H1 (cell line): Measurements from ENCODE around the gene AZGP1.

Experiments
- CHD2 ChIP-seq: IDR thresholded peaks from 2 replicates; pipeline ENCODE4 v1.6.1; 2012; ENCODE audit warnings: low read length, improper control_type of control experiment
- CTCF ChIP-seq, 3 experiments: IDR thresholded peaks; 1 replicate in 2 of 3; 2 replicates in 1 of 3; pipeline versions ENCODE4 v1.5.1 to v1.6.1; 2011; ENCODE audit warnings: low read length in 3 of 3, mild to moderate bottlenecking in 3 of 3, inconsistent platforms in 2 of 3, low read depth in 1 of 3, moderate library complexity in 1 of 3; ENCODE audit not compliant: insufficient read depth in 1 of 3; ENCODE audit errors: control extremely low read depth in 1 of 3
- EP300 ChIP-seq, 2 experiments: IDR thresholded peaks; 1 replicate in 1 of 2; 2 replicates in 1 of 2; pipeline ENCODE4 v1.6.1; 2011 to 2012; ENCODE audit warnings: low read depth in 2 of 2, low read length in 2 of 2, mild to moderate bottlenecking in 2 of 2, borderline replicate concordance in 1 of 2, inconsistent platforms in 1 of 2, moderate library complexity in 1 of 2
- JUND ChIP-seq: IDR thresholded peaks from 2 replicates; pipeline ENCODE4 v1.6.1; 2011; ENCODE audit warnings: mild to moderate bottlenecking, improper control_type of control experiment, low read length
- POLR2A ChIP-seq, 2 experiments: IDR thresholded peaks; 1 replicate in 1 of 2; 2 replicates in 1 of 2; pipeline ENCODE4 v1.6.1; 2011; ENCODE audit warnings: low read depth in 2 of 2, low read length in 2 of 2, mild to moderate bottlenecking in 2 of 2; ENCODE audit errors: control extremely low read depth in 1 of 2
- SP1 ChIP-seq: IDR thresholded peaks from 2 replicates; pipeline ENCODE4 v1.6.1; 2011; ENCODE audit warnings: low read depth, low read length
- SP2 ChIP-seq: IDR thresholded peaks from 2 replicates; pipeline ENCODE4 v1.6.1; 2012; ENCODE audit warnings: mild to moderate bottlenecking, low read length, inconsistent platforms
- TBP ChIP-seq: IDR thresholded peaks from 2 replicates; pipeline ENCODE4 v1.6.1; 2011; ENCODE audit warnings: low read depth, low read length, improper control_type of control experiment

GRCh38 chr7:99984593-99984992, 8.8 kb upstream of the AZGP1 start:
- TF ChIP-seq CTCF (IDR thresholded peaks at IDR 0.05; ENCODE audit: control extremely low read depth in 1 of 3, insufficient read depth in 1 of 3, low read depth in 1 of 3, low read length in 3 of 3) (no peak), TBP (no peak), POLR2A (IDR thresholded peaks at IDR 0.05; ENCODE audit: control extremely low read depth in 1 of 2, low read depth in 2 of 2, low read length in 2 of 2) (no peak), CHD2 (no peak), SP2 (no peak), EP300 (IDR thresholded peaks at IDR 0.05; ENCODE audit: borderline replicate concordance in 1 of 2, low read depth in 2 of 2, low read length in 2 of 2) (no peak), SP1 (no peak), JUND (no peak)
